HG03095 (cell line): ENCODE data around the gene ATOSA.
A peak's percentile ranks its signal among the peaks of the same experiment; 100 is the strongest.

Experiments
- ATAC-seq: cut with Tn5 transposase; IDR thresholded peaks from one replicate; pipeline ENCODE4 v1.9.1; 2021; ENCODE audit warnings: moderate library complexity; ENCODE audit not compliant: unreplicated experiment

The ATOSA gene

DNA sequence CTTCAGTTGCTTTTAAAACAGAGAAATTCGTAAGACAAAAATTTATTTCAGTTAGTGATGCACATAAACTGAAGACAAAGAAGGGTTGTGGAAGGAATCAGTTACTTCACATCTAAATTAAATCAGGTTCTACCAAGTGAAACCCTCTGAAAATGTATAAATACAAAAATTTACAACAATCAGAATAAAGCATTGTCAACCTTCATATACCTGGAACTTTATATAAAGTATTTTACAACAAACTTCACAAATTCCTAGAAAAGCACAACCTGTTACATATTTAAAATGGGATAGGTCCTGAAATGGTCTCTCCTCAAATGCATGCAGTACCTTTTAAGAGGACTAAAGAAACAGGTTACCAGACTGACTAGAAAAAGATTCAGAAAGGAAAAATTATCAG, 26.9 kb downstream of the ATOSA start:
- no peak for ATAC-seq

DNA sequence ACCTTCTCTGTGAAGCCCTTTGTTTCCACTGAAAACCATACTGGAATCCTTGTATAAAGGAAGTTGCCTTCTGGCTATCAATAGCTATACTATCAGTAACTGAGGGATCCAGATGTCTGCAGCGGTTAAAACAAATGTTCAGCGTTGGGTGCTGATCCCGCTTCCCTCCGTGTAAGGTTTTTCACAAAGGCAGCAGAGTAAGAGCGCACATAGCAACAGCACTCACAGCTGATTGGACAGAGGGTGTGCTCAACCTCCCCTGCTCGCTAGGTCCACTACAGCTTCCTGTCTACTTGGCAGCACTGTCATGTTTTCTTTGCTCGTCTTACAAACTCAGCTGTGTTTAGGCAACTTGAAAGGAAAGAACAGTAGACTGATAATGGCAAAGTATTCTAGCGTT, 27.3 kb downstream of the ATOSA start:
- ATAC-seq, result peak; percentile 85

DNA sequence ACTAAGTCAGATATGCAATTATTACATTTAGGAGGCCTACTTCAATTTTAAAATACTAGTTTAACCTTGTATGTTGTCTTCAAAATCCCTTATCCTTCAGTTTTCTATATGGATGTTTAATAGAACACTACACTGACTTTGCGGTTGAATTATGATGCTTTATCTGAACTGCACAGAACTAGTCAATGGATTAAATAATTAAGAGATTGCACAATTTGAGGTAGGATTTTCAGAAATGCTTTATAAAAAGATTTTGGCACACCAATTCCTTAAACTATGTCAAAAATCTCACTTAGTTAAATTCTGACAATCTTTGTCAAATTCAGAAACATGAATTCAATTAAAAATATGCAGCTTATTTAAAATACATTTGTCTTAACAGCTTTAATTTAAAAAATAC, 28.1 kb downstream of the ATOSA start:
- no peak for ATAC-seq

DNA sequence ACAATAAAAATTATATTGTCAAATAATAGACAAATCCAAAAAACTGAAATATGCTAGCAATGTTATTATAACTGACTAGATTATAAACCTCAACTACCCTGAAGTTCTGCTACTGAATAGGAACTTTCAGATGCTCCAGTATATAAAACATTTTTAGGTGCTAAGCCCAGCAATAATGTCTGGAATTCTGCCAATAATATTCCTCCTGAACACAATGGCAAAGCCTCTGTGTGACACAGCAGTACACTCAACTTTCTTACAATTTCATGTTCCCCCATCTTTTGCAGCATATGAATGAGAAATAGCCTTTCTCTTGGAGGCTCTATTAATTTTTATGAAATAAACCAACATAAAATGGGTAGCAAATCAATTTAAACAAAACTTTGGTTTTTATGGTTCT, 29.5 kb downstream of the ATOSA start:
- no peak for ATAC-seq

DNA sequence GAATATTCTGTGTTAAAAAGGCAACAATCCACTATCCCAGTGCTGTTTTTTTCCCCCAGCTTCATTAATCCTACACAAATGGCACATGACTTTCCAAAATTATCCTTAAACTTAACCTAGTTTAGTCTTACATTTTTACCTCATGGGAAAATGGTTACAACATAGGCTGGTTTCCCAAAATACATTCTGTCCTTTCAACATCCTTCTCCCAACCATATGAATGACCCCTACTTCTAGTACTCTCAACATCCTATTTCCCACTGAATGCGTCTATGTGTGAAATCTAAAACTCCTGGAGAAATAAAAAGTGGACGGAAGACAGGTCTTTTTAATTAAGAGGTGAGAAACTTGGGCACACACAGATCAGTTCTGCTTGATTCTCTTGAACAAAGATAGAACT, 33.3 kb downstream of the ATOSA start:
- no peak for ATAC-seq

DNA sequence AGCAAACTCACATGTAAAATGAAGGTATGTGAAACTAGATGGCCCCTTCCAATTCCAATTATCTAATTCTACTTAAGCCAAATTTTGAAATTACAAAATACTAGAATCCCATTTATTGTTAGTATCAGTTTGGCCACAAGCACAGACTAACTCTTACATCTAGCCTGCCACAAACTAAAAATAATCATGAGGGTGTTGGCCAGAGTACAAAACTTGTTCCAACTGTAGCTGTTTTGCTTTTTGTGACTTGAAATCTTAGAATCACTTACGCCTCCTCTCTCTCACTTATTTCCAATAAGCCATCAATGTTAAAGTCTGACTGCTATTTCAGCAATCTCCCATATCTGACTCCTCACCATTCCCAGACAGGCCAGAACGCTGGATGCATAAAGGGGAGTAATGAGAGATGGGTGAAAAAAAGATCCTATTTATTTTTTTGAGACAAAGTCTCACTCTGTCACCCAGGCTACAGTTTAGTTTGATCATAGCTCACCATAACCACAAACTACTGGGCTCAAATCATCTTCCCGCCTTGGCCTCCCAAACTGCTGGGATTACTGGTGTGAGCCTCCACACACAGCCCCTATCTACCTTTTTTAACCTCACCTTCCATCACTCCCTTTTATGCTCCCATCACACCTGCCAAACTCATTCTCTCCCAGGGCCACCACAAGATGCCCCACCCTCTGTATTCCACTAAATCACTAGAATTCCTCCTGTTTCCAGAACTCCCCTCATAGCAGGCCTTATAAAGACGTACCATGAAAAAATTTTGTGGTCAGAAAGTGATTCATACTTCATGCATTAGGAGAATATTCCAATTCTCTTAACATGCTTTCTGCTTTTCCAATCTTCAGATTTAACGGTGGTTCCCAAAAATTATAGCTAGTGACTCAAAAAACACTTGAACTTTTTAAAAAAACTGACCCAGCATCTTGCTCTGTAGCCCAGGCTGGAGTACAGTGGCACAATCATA, 36.5 kb downstream of the ATOSA start:
- ATAC-seq, result no peak

DNA sequence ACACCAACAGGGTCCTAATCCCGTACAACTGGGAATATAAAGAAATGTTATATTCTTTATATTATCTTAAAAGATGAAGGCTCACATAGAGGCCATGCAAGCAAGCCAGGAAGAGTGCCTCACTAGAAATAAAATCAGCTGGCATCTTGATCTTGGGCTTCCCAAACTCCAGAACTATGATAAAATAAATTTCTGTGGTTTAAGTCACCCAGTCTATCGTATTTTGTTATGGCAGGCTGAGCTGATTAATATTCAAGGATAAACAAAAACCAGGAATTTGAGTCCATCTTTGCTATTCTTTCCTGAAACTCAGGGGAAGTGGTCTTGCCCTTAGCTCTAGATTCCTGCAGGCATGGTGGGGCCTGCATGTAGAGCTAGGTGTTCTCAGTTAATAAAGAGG, 42.7 kb downstream of the ATOSA start:
- ATAC-seq, result no peak

DNA sequence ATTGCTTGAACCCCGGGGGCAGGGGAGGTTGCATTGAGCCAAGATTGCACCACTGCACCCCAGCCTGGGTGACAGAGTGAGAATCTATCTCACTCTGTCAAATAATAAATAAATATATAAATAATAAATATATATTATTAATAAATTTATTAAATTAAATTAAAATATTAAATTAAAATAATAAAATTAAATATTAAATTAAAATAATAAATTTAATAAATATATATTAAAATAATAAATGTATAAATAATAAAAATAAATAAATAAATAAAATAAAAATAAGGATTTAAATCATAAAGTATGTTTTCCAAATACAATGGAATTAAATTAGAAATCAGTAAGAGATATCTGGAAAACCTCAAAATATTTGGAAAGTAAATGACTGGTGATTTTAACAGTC, 43.3 kb downstream of the ATOSA start:
- no peak for ATAC-seq
